ENCODE data around the gene GPR78. TPM values are rescaled to one million over a fixed set of nuclear protein-coding genes. Genes with fewer than 3 reads are reported as not detected.

GPR78 gene
- total and polyA plus RNA-seq, 4 donors: not detected

- TF ChIP-seq MAX (IDR thresholded peaks at IDR 0.05) (no peak), GABPA (IDR thresholded peaks at IDR 0.05 in 1 of 2, conservative IDR thresholded peaks at IDR 0.05 in 1 of 2) (no peak), RAD21 (IDR thresholded peaks at IDR 0.05) (no peak), TAF1 (conservative IDR thresholded peaks at IDR 0.05) (no peak), YY1 (IDR thresholded peaks at IDR 0.05) (no peak), ZBTB33 (IDR thresholded peaks at IDR 0.05) (no peak), HNF4A (conservative IDR thresholded peaks at IDR 0.05) (no peak), REST (IDR thresholded peaks at IDR 0.05) (no peak), CTCF (IDR thresholded peaks at IDR 0.05; ENCODE audit: low read depth, low read length, missing input control) (no peak), FOXA2 (IDR thresholded peaks at IDR 0.05) (no peak)
- DNase-seq (ENCODE audit: low spot score): no peak
- H3K9ac ChIP-seq (ENCODE audit: low read depth in 1 of 2, low read length in 2 of 2): no peak overlapping the region
- H3K4me1 ChIP-seq (ENCODE audit: control insufficient read depth in 4 of 4, insufficient read depth in 4 of 4, low read length in 3 of 4): peaks cover 0 to 4% (median 1%) of the 10 kb centered on the region in 4 donors
- H3K4me3 ChIP-seq (ENCODE audit: low read depth in 1 of 3, low read length in 3 of 3): no peak overlapping the region
- H3K9me3 ChIP-seq (ENCODE audit: control insufficient read depth in 4 of 4, low read length in 3 of 4): no peaks in the 10 kb centered on the region
- H3K27ac ChIP-seq (ENCODE audit: low read depth in 1 of 2, low read length in 2 of 2): no peak overlapping the region
- no peaks in the 10 kb centered on the region for H3K27me3 ChIP-seq (ENCODE audit: control insufficient read depth in 4 of 4, insufficient read depth in 4 of 4, low read length in 3 of 4)
- 87% methylated on average over 17 of the region's 17 CpGs for WGBS
- no peaks in the 10 kb centered on the region for H3K36me3 ChIP-seq (ENCODE audit: control insufficient read depth in 4 of 4, insufficient read depth in 3 of 4, low read depth in 1 of 4, low read length in 3 of 4)
Measured at GRCh38 chr4:8541981-8542715, 38.0 kb upstream of the GPR78 start.

GRCh38 chr4:8542776-8543525 lies 37.2 kb upstream of the GPR78 start:
- Histone ChIP-seq H3K27ac (ENCODE audit: low read depth in 1 of 2, low read length in 2 of 2) (no peak overlapping the region), H3K4me1 (ENCODE audit: control insufficient read depth in 4 of 4, insufficient read depth in 4 of 4, low read length in 3 of 4) (no peaks in the 10 kb centered on the region), H3K4me3 (ENCODE audit: low read depth in 1 of 3, low read length in 3 of 3) (no peak overlapping the region), H3K27me3 (ENCODE audit: control insufficient read depth in 4 of 4, insufficient read depth in 4 of 4, low read length in 3 of 4) (no peaks in the 10 kb centered on the region), H3K9me3 (ENCODE audit: control insufficient read depth in 4 of 4, low read length in 3 of 4) (no peaks in the 10 kb centered on the region), H3K36me3 (ENCODE audit: control insufficient read depth in 4 of 4, insufficient read depth in 3 of 4, low read depth in 1 of 4, low read length in 3 of 4) (no peaks in the 10 kb centered on the region), H3K9ac (ENCODE audit: low read depth in 1 of 2, low read length in 2 of 2) (no peak overlapping the region)
- 88% methylated on average over 16 of the region's 16 CpGs for WGBS
- DNase-seq (ENCODE audit: low spot score): no peak
- no peak for TF ChIP-seq RXRA (IDR thresholded peaks at IDR 0.05)
- TF ChIP-seq ATF3 (IDR thresholded peaks at IDR 0.05): no peak
- no peak for TF ChIP-seq TAF1 (conservative IDR thresholded peaks at IDR 0.05)
- no peak for TF ChIP-seq CTCF (IDR thresholded peaks at IDR 0.05; ENCODE audit: low read depth, low read length, missing input control)
- TF ChIP-seq GABPA (IDR thresholded peaks at IDR 0.05 in 1 of 2, conservative IDR thresholded peaks at IDR 0.05 in 1 of 2): no peak
- TF ChIP-seq RAD21 (IDR thresholded peaks at IDR 0.05): no peak
- TF ChIP-seq ZBTB33 (IDR thresholded peaks at IDR 0.05): no peak
- no peak for TF ChIP-seq HNF4A (conservative IDR thresholded peaks at IDR 0.05)
- TF ChIP-seq FOXA1 (IDR thresholded peaks at IDR 0.05): no peak
- no peak for TF ChIP-seq HNF4G (IDR thresholded peaks at IDR 0.05)
- no peak for TF ChIP-seq SP1 (IDR thresholded peaks at IDR 0.05)
- TF ChIP-seq FOXA2 (IDR thresholded peaks at IDR 0.05): no peak
- no peak for TF ChIP-seq JUND (IDR thresholded peaks at IDR 0.05)
- TF ChIP-seq EGR1 (IDR thresholded peaks at IDR 0.05; ENCODE audit: low read depth in 2 of 2): no peak
